Limb (tissue), 2 donors: ENCODE data around the gene KRTAP10-11.
"Not testable (repeated sequence)": the region's sequence is repeated elsewhere in the genome, so short reads cannot be mapped to it uniquely, and the experiment has no call there.

Experiments
- DNase-seq, 2 donors: peaks; one replicate each; pipeline ENCODE4 v3.0.0-alpha.2; 2016; ENCODE audit errors: extremely low spot score in 2 of 2

The KRTAP10-11 gene

DNA sequence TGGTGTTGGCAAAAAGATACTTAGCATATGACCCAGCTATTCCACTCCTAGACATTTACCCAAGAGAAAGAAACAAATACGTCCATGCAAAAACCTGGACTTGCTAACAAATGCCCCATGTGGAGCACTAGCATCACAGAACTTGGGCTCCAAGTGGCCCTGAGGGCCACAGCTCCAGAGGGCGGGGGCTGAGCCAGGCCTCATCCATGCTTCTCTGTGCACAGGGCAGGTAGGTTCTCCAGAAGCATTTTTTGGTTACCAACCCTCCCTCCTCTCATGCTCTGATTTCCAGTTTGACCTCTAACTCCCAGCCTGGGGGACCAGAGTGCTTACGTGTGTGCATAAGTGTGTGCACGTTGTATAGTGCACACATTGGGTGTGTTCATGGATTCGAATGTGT is 18.5 kb downstream of the KRTAP10-11 start:
- DNase-seq = no peak

- no peak for DNase-seq
These were observed 20.4 kb downstream of the KRTAP10-11 start, which contains the start of gene KRTAP12-2 for GRCh38 chr21:44666401-44667320. KRTAP12-2 (minus strand) TSS chr21:44666927; CDS start chr21:44666886, 41 bp downstream.

DNA sequence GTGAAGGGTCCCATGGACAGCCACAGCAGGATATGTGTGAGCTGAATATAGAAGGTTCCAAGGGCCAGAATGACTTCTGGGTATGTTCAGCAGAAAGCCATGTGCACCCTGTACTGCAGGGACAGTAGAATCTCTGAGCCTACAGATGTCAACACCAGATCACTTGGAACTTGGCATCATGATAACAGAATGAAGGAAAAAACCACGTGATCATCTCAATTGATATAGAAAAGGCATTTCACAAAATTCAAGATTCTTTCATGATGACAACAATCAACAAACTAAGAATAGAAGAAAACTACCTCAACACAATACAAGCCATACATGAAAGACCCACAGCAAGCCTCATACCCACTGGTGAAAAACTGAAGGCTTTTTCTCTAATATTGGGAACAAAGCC is 21.4 kb downstream of the KRTAP10-11 start:
- DNase-seq = no peak

DNA sequence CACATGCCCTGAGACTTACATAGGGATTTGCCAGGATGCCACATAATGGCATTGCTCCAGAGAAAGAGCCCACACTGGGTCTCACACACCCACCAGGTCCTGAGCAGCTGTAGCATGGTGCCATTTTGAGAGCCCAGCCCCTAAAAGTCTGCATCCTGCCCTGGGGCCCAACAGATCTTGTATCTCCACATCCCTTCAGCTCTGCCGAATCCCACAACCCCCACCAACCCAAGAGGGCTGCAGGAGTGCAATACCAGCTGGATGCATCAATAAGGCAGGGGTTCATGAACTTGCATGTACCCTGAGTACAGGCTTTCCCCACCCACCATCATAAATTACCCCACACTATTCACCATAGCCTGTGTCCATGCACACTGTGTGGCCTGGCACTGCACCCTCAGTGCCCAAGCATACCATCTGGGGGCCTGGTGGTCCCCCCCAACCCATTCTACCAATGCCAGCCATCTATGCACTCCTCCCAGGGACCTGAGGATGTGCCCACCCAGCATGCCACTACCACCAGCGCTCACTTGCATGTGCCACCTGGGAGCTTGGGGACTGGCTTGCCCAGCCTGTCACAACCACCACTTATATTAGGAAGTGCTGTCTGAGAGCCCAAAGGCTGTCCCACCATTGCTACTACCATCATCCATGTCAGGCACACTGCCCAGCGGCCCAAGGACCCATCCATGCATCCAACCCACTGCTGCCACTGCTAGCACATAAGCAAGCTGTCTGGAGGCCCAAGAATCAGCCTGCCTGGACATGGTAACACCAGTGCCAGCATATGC is 24.6 kb downstream of the KRTAP10-11 start:
- DNase-seq = no peak

DNA sequence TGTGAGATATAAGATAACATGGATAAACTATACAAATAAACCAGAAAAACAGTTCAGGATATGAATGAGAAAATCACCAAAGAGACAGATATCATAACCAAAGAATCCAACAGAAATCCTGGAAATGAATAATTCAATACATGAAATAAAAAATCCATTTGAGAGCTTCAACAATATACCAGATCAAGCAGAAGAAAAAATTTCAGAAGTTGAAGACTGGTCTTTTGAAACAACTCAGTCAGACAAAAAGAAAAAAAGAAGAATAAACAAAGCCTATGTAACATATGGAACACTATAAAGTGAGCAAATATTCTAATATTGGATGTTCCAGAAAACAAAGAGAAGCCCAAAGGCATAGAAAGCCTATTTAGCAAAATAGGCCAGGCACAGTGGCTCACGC is 25.7 kb downstream of the KRTAP10-11 start:
- no peak for DNase-seq

- DNase-seq = no peak
These were observed 31.7 kb downstream of the KRTAP10-11 start for GRCh38 chr21:44677881-44678280.

DNA sequence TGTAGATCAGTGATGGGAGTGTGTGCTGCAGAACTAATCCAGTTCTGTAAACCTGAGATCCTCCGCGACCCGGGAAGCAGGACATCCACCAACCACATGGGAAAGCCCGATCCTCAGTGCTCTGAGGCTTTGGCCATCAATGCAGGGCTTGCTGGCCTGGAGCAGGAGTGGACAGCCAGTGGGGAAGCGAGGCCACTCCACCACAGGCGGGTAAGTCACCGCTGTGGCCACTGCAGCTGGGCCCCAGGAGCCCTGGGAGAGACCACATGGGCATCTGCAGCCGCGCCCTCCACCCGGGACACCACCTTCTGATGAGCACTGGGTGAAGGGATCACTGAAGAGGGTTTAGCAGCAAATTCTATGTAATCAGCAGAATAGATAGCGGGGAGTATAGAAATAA is 34.9 kb downstream of the KRTAP10-11 start:
- DNase-seq = no peak

DNA sequence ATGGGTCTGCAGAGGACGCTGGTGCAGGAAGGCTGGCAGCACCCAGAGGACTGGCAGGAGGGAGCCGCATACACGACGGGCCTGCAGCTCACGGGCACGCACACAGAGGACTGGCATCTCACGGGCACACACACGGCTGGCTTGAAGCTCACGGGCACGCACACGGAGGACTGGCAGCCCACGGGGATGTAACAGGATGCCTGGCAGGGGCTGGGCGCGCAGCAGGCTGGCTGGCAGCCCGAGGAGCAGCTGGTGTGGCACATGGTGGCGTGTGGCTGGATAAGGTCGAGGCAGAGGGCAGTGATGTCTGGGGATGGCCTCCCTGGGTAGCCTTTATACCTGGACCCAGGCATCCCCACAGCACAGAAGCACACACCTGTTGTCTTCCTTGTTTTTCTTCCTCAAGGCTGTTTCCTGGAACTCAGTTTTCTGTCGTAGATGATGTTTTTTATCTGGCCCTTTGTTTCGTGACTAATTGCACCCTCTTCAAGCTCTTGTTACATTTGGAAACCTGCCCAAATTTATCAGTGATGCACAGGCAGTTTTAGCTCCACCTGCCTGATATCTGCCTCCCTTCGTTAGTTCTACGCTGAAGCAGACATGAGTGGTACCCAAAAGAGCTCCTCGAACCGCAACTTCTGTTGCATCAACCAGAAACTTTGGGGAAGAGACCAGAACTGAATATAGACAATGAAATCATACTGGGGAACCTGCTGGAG is 35.8 kb downstream of the KRTAP10-11 start, which contains the start of gene KRTAP12-1:
Gene KRTAP12-1 (minus strand): TSS at position 303 of the 719 bp plus-strand sequence. CDS start 40 bp downstream, at position 263.
- DNase-seq = no peak

- DNase-seq = no peak
These were observed 36.5 kb downstream of the KRTAP10-11 start for GRCh38 chr21:44682580-44683151.

- DNase-seq = no peak
These were observed 37.9 kb downstream of the KRTAP10-11 start for GRCh38 chr21:44684077-44684476.

DNA sequence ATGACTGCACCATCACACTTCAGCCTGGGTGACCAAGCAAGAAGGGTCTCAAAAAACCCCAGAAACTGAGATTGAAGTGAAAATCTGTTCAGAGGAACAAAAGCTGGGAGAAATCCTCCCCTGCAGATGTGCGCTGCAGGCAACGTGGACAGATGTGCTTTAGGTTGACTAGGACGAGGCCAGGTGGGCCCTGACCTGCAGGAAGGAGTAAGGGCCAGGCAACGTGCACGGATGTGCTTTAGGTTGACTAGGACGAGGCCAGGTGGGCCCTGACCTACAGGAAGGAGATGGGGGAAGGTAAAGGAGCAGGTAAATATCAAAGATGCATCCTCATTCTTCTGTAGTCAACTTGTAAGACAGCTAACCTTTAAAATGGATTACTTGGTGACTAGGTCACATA is 38.3 kb downstream of the KRTAP10-11 start:
- DNase-seq = no peak

- DNase-seq = not testable (repeated sequence)
These were observed 38.8 kb downstream of the KRTAP10-11 start for GRCh38 chr21:44685050-44685449.

- no peak for DNase-seq
These were observed 40.0 kb downstream of the KRTAP10-11 start for GRCh38 chr21:44686000-44686781.

DNA sequence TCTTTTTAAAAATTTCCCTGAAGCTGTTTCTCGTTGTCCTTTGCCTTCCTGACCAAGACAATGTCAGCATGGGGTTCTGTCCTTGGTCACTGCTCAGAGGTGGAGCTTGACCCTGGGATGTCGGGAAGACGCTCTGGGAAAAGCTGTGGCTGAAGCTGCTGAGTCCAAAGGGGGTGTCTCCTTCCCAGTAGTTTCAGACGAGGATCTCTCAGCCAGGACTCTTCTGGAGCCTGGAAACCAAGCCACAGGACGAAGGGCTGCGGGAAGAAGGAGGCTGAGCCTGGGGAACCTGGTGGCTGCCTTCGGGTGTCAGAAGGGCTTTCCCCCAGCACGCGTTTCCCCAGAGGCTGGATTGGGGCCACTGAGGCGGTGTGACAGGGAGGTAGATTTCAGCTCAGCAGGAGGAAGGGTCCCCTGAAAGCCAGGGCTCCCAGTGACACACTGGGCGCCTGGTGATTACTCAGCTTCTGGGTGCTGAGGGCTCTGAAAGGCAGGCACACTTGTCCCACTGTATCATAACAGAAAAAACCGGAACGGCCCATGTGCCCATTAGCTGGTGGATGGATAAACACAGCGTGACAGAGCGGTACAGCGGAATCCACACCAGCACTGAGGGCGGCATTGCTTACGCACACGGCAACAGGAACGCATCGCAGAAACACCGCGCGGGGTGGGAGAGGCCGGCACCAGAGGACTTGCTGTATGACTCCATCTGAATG is 40.8 kb downstream of the KRTAP10-11 start:
- no peak for DNase-seq

DNA sequence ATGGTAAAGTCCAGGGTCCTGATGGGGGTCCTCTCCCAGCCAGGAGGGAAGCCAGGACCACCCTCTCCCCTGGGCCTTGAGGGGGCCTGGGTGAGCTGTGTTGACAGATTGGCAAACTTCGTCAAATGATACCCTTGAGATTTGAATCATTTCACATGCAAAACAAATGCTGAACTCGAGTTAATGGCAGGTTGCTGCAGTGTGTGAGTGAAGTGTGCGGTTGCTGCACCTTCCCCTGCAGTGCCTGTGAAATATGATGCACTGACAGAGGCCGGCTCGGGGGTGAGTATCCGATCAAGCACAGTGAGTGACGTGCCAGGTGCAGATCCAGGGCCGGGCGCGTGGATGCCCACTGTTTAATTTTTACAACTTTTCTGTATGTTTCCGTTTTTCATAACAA is 41.5 kb downstream of the KRTAP10-11 start:
- DNase-seq = peak in 1 of 2 donors; percentile 5

DNA sequence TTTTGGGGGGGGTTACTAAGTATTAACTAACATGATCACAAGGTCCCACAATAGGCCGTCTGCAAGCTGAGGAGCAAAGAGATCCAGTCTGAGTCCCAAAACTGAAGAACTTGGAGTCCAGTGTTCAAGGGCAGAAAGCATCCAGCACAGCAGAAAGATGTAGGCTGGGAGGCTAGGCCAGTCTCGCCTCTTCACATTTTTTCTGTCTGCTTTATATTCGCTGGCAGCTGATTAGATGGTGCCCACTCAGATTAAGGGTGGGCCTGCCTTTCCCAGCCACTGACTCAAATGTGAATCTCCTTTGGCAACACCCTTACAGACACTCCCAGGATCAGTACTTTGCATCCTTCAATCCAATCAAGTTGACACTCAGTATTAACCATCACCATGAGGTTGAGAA is 43.5 kb downstream of the KRTAP10-11 start:
- DNase-seq = not testable (repeated sequence)

- DNase-seq = no peak
These were observed 45.5 kb downstream of the KRTAP10-11 start for GRCh38 chr21:44691686-44692085.

- no peak for DNase-seq
These were observed 46.7 kb downstream of the KRTAP10-11 start for GRCh38 chr21:44692798-44693512.

GRCh38 chr21:44694776-44695175 is 48.6 kb downstream of the KRTAP10-11 start:
- no peak for DNase-seq
